Measurements from ENCODE around the gene UBE4A. TPM values are rescaled to one million over a fixed set of nuclear protein-coding genes. Genes with fewer than 3 reads are reported as not detected.
"Not testable (repeated sequence)": the region's sequence is repeated elsewhere in the genome, so short reads cannot be mapped to it uniquely, and the experiment has no call there.

Gene UBE4A
- total RNA-seq, 2 donors from 2014 or later, result 39.6 to 42.6 TPM

DNA sequence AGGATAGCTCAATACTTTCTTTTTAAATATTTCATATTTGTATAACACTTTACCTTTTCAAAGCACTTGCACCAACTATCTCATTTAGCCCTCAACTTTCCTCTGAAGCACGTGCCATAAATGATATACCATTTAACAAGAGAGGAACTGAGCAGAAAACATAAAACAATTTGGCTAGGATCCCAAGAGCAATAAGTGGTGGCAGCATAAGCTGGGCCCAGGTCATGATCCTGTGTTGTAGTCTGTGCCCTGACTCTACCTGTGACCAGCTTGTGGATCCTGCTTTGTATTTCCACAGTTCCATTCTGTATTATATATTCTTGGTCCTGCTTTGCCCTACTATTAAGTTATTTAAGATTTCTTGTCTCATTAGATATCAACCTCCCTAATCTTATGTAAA, 53.5 kb downstream of the UBE4A start:
- no peak for DNase-seq
- TF ChIP-seq, protein P1, sequence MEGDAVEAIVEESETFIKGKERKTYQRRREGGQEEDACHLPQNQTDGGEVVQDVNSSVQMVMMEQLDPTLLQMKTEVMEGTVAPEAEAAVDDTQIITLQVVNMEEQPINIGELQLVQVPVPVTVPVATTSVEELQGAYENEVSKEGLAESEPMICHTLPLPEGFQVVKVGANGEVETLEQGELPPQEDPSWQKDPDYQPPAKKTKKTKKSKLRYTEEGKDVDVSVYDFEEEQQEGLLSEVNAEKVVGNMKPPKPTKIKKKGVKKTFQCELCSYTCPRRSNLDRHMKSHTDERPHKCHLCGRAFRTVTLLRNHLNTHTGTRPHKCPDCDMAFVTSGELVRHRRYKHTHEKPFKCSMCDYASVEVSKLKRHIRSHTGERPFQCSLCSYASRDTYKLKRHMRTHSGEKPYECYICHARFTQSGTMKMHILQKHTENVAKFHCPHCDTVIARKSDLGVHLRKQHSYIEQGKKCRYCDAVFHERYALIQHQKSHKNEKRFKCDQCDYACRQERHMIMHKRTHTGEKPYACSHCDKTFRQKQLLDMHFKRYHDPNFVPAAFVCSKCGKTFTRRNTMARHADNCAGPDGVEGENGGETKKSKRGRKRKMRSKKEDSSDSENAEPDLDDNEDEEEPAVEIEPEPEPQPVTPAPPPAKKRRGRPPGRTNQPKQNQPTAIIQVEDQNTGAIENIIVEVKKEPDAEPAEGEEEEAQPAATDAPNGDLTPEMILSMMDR (conservative IDR thresholded peaks at IDR 0.05), result no peak
- Mint-ChIP-seq H3K27ac (no peak overlapping the region), H3K4me3 (no peak overlapping the region), H3K36me3 (ENCODE audit: low read depth) (peaks cover 6% of the 10 kb centered on the region), H3K4me1 (peaks cover 11% of the 10 kb centered on the region), H3K9me3 (no peaks in the 10 kb centered on the region), H3K27me3 (ENCODE audit: insufficient read depth) (no peaks in the 10 kb centered on the region)
- Histone ChIP-seq H3K36me3 (ENCODE audit: control insufficient read depth, insufficient read depth, low read length) (peaks cover 19% of the 10 kb centered on the region), H3K4me3 (ENCODE audit: low read length) (no peak overlapping the region), H3K27me3 (ENCODE audit: control insufficient read depth, insufficient read depth, low read length, poor library complexity, severe bottlenecking) (no peaks in the 10 kb centered on the region), H3K4me1 (ENCODE audit: control insufficient read depth, insufficient read depth, low read length) (peaks cover 3% of the 10 kb centered on the region), H3K9ac (ENCODE audit: extremely low read depth, low read length, poor library complexity, severe bottlenecking) (no peak overlapping the region), H3K27ac (ENCODE audit: low read depth, low read length) (no peak overlapping the region), H3K9me3 (ENCODE audit: control insufficient read depth, low read length) (no peaks in the 10 kb centered on the region)
- 83 to 86% methylated on average over 1 of the region's 1 CpG for WGBS, 2 experiments (ENCODE audit: insufficient coverage in 1 of 2, insufficient read length in 1 of 2)

DNA sequence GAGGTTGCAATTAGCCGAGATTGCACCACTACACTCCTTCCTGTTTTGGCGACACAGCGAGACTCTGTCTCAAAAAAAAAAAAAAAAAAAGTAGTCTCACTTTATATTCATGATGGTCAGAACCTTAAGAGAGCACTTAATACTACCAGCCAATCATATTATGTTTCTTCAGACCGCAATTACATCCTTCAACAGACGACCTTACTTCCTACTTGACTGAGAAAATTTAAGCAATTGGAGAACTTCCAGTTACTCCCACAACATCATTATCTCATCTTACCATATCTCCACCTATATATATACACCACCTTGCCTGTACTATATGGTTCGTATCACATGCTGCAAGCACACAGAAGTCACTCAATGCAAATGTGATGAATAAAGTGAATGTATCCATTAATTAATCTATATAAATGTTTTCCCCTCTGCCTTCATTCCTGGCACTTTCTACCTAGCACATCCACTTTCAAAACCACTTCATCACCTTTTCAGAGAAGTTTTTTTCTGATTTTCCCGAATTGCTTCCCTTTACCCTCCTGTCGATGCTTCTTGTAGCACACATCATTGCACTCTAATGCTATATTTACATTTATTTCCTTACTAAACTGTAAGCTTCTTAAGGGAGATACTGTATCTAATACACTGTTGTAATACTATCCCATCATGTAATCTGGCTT, 55.8 kb downstream of the UBE4A start:
- H3K27ac ChIP-seq (ENCODE audit: low read depth, low read length), result no peak overlapping the region
- TF ChIP-seq, protein P1 (conservative IDR thresholded peaks at IDR 0.05), result no peak
- no peaks in the 10 kb centered on the region for H3K9me3 Mint-ChIP-seq
- no peaks in the 10 kb centered on the region for H3K27me3 Mint-ChIP-seq (ENCODE audit: insufficient read depth)
- no peaks in the 10 kb centered on the region for H3K36me3 Mint-ChIP-seq (ENCODE audit: low read depth)
- no peak for DNase-seq
- H3K9ac ChIP-seq (ENCODE audit: extremely low read depth, low read length, poor library complexity, severe bottlenecking), result no peak overlapping the region
- H3K27ac Mint-ChIP-seq, result no peak overlapping the region
- H3K4me1 Mint-ChIP-seq, result peaks cover 11% of the 10 kb centered on the region
- 84 to 87% methylated on average over 6 to 7 of the region's 8 CpGs for WGBS, 2 experiments (ENCODE audit: insufficient coverage in 1 of 2, insufficient read length in 1 of 2)
- peaks cover 3% of the 10 kb centered on the region for H3K4me1 ChIP-seq (ENCODE audit: control insufficient read depth, insufficient read depth, low read length)
- no peak overlapping the region for H3K4me3 ChIP-seq (ENCODE audit: low read length)
- no peaks in the 10 kb centered on the region for H3K27me3 ChIP-seq (ENCODE audit: control insufficient read depth, insufficient read depth, low read length, poor library complexity, severe bottlenecking)
- no peaks in the 10 kb centered on the region for H3K9me3 ChIP-seq (ENCODE audit: control insufficient read depth, low read length)
- no peaks in the 10 kb centered on the region for H3K36me3 ChIP-seq (ENCODE audit: control insufficient read depth, insufficient read depth, low read length)
- H3K4me3 Mint-ChIP-seq, result no peak overlapping the region

DNA sequence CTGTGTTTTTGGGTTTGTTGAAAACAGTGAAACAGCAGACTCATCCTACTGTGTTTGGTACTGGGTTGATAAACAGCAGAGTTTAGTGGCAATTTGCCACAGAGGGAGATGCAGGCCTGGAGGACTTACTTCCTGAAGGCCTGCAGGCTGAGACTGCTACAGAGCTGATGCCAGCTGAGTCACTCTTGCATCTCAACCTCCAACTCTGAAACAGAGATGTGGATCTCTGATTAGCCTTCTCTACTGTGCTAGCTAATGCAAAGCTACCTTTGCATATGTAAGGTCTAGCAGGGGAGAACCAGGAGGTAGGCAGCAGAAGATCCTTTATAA, 56.3 kb downstream of the UBE4A start:
- Histone ChIP-seq H3K27ac (ENCODE audit: low read depth, low read length) (no peak overlapping the region), H3K9me3 (ENCODE audit: control insufficient read depth, low read length) (no peaks in the 10 kb centered on the region), H3K36me3 (ENCODE audit: control insufficient read depth, insufficient read depth, low read length) (no peaks in the 10 kb centered on the region), H3K4me1 (ENCODE audit: control insufficient read depth, insufficient read depth, low read length) (peaks cover 3% of the 10 kb centered on the region), H3K9ac (ENCODE audit: extremely low read depth, low read length, poor library complexity, severe bottlenecking) (no peak overlapping the region), H3K27me3 (ENCODE audit: control insufficient read depth, insufficient read depth, low read length, poor library complexity, severe bottlenecking) (no peaks in the 10 kb centered on the region), H3K4me3 (ENCODE audit: low read length) (no peak overlapping the region)
- Mint-ChIP-seq H3K27me3 (ENCODE audit: insufficient read depth) (no peaks in the 10 kb centered on the region), H3K36me3 (ENCODE audit: low read depth) (no peaks in the 10 kb centered on the region), H3K4me3 (no peak overlapping the region), H3K9me3 (no peaks in the 10 kb centered on the region), H3K4me1 (peaks cover 11% of the 10 kb centered on the region), H3K27ac (no peak overlapping the region)
- DNase-seq, result peak; percentile 85
- TF ChIP-seq, protein P1 (conservative IDR thresholded peaks at IDR 0.05), result no peak

GRCh38 chr11:118416900-118417299, 57.5 kb downstream of the UBE4A start:
- H3K9me3 ChIP-seq (ENCODE audit: control insufficient read depth, low read length); H3K36me3 ChIP-seq (ENCODE audit: control insufficient read depth, insufficient read depth, low read length); H3K9me3 Mint-ChIP-seq; H3K4me3 Mint-ChIP-seq; H3K27ac Mint-ChIP-seq; H3K27me3 Mint-ChIP-seq (ENCODE audit: insufficient read depth); H3K27ac ChIP-seq (ENCODE audit: low read depth, low read length); DNase-seq; H3K36me3 Mint-ChIP-seq (ENCODE audit: low read depth); H3K9ac ChIP-seq (ENCODE audit: extremely low read depth, low read length, poor library complexity, severe bottlenecking); H3K4me1 ChIP-seq (ENCODE audit: control insufficient read depth, insufficient read depth, low read length); H3K27me3 ChIP-seq (ENCODE audit: control insufficient read depth, insufficient read depth, low read length, poor library complexity, severe bottlenecking); H3K4me3 ChIP-seq (ENCODE audit: low read length): not testable (repeated sequence)
- peaks cover 11% of the 10 kb centered on the region for H3K4me1 Mint-ChIP-seq

Data from endodermal cell (in vitro differentiated cells).